HepG2 (cell line): ENCODE data around the gene RIN3. TPM values are rescaled to one million over a fixed set of nuclear protein-coding genes. Genes with fewer than 3 reads are reported as not detected.

ENCODE experiments used
- ATAC-seq: fragments of 200-7000 bp; cut with Tn5 transposase; 3 replicates; pipeline ENCODE4 v1.9.1; 2020; ENCODE audit warnings: mild to moderate bottlenecking, moderate library complexity
- BruUV-seq: library from RNA; stranded (reverse); fragments of 400-500 nt; replicated peaks from 2 replicates; lab custom pipeline; 2021; lab: Mats Ljungman, UMichigan
- CTCF ChIA-PET: fragments of 300-600 bp; formaldehyde crosslinking; extraction: SDS; loops from one replicate; lab custom pipeline; 2021; ENCODE audit warnings: low total read pairs, inconsistent platforms, low intra/inter-chr PET ratio; lab: Yijun Ruan, JAX
- POLR2A ChIA-PET: fragments of 350-600 bp; sonication (Branson Sonifier 250); formaldehyde crosslinking; loops from one replicate; lab custom pipeline; 2020; ENCODE audit warnings: antibody characterized with exemption, inconsistent platforms; lab: Yijun Ruan, JAX
- DNase-seq: peaks from one replicate; pipeline ENCODE4 v3.0.0-alpha.2; 2015; ENCODE audit warnings: low spot score
- FAIRE-seq: peaks from 3 replicates; lab custom pipeline; 2011; peaks lifted over from hg19 to GRCh38; lab: Jason Lieb, UNC
- H2AFZ ChIP-seq: one replicate; pipeline ENCODE4 v1.6.1; 2011; ENCODE audit warnings: low read length, inconsistent platforms
- H3K27ac ChIP-seq: fragments of 300-600 bp; 3 replicates; pipeline ENCODE4 v1.8.0; 2011; ENCODE audit warnings: mixed run types, mild to moderate bottlenecking, mixed read lengths, low read length, inconsistent platforms; ENCODE audit not compliant: insufficient read depth; ENCODE audit errors: extremely low read length
- H3K27me3 ChIP-seq, 2 experiments: fragments of 200-600 bp in 1 of 2; 2 replicates in 1 of 2; 3 replicates in 1 of 2; pipeline versions ENCODE4 v1.6.0 to v1.8.0; 2011; ENCODE audit warnings: low read length in 2 of 2, mild to moderate bottlenecking in 2 of 2, moderate library complexity in 2 of 2, inconsistent platforms in 1 of 2; ENCODE audit not compliant: insufficient read depth in 2 of 2, control insufficient read depth in 1 of 2
- H3K36me3 ChIP-seq, 2 experiments: fragments of 200-600 bp in 1 of 2; replicated peaks in 1 of 2; 2 replicates in 1 of 2; 3 replicates in 1 of 2; pipeline versions ENCODE4 v1.5.1 to v1.8.0; 2011; ENCODE audit warnings: low read length in 2 of 2, inconsistent platforms in 1 of 2; ENCODE audit not compliant: insufficient read depth in 2 of 2, control insufficient read depth in 1 of 2
- H3K4me1 ChIP-seq: 2 replicates; pipeline ENCODE4 v1.5.1; 2012; ENCODE audit warnings: low read length, inconsistent platforms; ENCODE audit not compliant: insufficient read depth
- H3K4me2 ChIP-seq: 2 replicates; pipeline ENCODE4 v1.6.0; 2011; ENCODE audit warnings: low read depth, low read length, inconsistent platforms
- H3K4me3 ChIP-seq, 3 experiments: fragments of 200-600 bp in 1 of 3; sonication (generic), shearing (Covaris generic) in 1 of 3; replicated peaks in 1 of 3; 2 replicates each; pipeline ENCODE4 v1.5.1; 2011 to 2016; ENCODE audit warnings: low read length in 3 of 3, inconsistent platforms in 2 of 3, low read depth in 2 of 3, mild to moderate bottlenecking in 2 of 3, control low read depth in 1 of 3, mixed read lengths in 1 of 3; ENCODE audit not compliant: insufficient read depth in 1 of 3
- H3K79me2 ChIP-seq: one replicate; pipeline ENCODE4 v1.6.1; 2011; ENCODE audit warnings: low read length, inconsistent platforms; ENCODE audit not compliant: insufficient read depth
- H3K9ac ChIP-seq: 2 replicates; pipeline ENCODE4 v1.6.0; 2011; ENCODE audit warnings: mild to moderate bottlenecking, low read depth, low read length, inconsistent platforms; ENCODE audit not compliant: insufficient read depth
- H3K9me3 ChIP-seq: 2 replicates; pipeline ENCODE4 v1.5.1; 2012; ENCODE audit warnings: mild to moderate bottlenecking, low read length
- H4K20me1 ChIP-seq: 2 replicates; pipeline ENCODE4 v1.6.0; 2011; ENCODE audit warnings: inconsistent platforms, mild to moderate bottlenecking, low read length, moderate library complexity; ENCODE audit not compliant: insufficient read depth
- HMGA1 ChIP-seq: sonication (generic); formaldehyde crosslinking; conservative IDR thresholded peaks from 2 replicates; pipeline ENCODE4 v1.4.0; 2020; ENCODE audit warnings: missing genetic modification reagents
- ISL2 ChIP-seq: sonication (generic); formaldehyde crosslinking; IDR thresholded peaks from 2 replicates; pipeline ENCODE4 v1.5.0; 2020; ENCODE audit warnings: missing genetic modification reagents
- KLF12 ChIP-seq: sonication (generic); formaldehyde crosslinking; IDR thresholded peaks from 2 replicates; pipeline ENCODE4 v1.4.0; 2020; ENCODE audit warnings: missing genetic modification reagents, borderline replicate concordance
- RARG ChIP-seq: sonication (generic); formaldehyde crosslinking; IDR thresholded peaks from 2 replicates; pipeline ENCODE4 v1.4.0; 2020; ENCODE audit warnings: low read depth, mild to moderate bottlenecking, missing genetic modification reagents
- RORA ChIP-seq: sonication (generic); formaldehyde crosslinking; IDR thresholded peaks from 2 replicates; pipeline ENCODE4 v1.5.0; 2020; ENCODE audit warnings: mild to moderate bottlenecking, missing genetic modification reagents, moderate library complexity
- SOX5 ChIP-seq: IDR thresholded peaks from 2 replicates; pipeline ENCODE4 v1.6.1; 2016; ENCODE audit warnings: borderline replicate concordance
- SRF ChIP-seq: IDR thresholded peaks from 2 replicates; pipeline ENCODE4 v1.6.1; 2011; ENCODE audit warnings: mild to moderate bottlenecking, low read depth, low read length, moderate library complexity
- TAF15 ChIP-seq: fragments of 200-400 bp; formaldehyde crosslinking; IDR thresholded peaks from one replicate; pipeline ENCODE4 v1.6.1; 2018; ENCODE audit warnings: mild to moderate bottlenecking, low read depth, low read length; ENCODE audit not compliant: poor library complexity, severe bottlenecking
- YY1 ChIP-seq: IDR thresholded peaks from 2 replicates; pipeline ENCODE4 v1.6.1; 2011; ENCODE audit warnings: low read length, low read depth, moderate library complexity, mild to moderate bottlenecking; ENCODE audit not compliant: insufficient read depth, insufficient replicate concordance
- ZBTB34 ChIP-seq: sonication (generic); formaldehyde crosslinking; IDR thresholded peaks from 2 replicates; pipeline ENCODE4 v1.8.0; 2022; ENCODE audit warnings: mild to moderate bottlenecking, missing genetic modification reagents
- WGBS: methylation state at CpG from one replicate; pipeline ENCODE4 v1.1.6; 2017; ENCODE audit warnings: low lambda C conversion rate; 5-methylcytosine and 5-hydroxymethylcytosine counted together
- in situ Hi-C: cut with HindIII; loops from 2 replicates; pipeline ENCODE4 v1.10.0; 2017; ENCODE audit warnings: low pct_unique_long_range_greater_than_20kb; ENCODE audit not compliant: extremely low pct_ligation_motif_present
- intact Hi-C: fragments of 100-400 bp; cut with micrococcal nuclease; formaldehyde crosslinking; loops from one replicate; pipeline ENCODE4 v1.10.0; 2022; ENCODE audit not compliant: unreplicated experiment
- polyA plus RNA-seq, 8 experiments: library from polyadenylated mRNA; depleted of rRNA in 3 of 8; stranded (reverse) in 7 of 8; unstranded in 1 of 8; fragments of >200 nt; fragmentation: Illumina TruSeq in 4 of 8; extraction: Trizol in 4 of 8; gene quantifications; 2 replicates each; pipeline versions ENCODE4 v1.2.1 to v1.2.3, GENCODE V29; 2011 to 2016; ENCODE audit warnings: low read depth in 4 of 8, missing spikeins in 1 of 8, mixed read lengths in 1 of 8; ENCODE audit not compliant: insufficient read depth in 1 of 8
- total RNA-seq, 5 experiments: library from RNA; depleted of rRNA; stranded (reverse); fragments of >200 nt; fragmentation: Illumina TruSeq; extraction: Trizol; gene quantifications; 2 replicates each; pipeline ENCODE4 v1.2.3, GENCODE V29; 2016; ENCODE audit warnings: low read depth in 1 of 5

RIN3 gene
- total and polyA plus RNA-seq, 2 of the 13 experiments (the other 11 are each of a cell fraction or from before 2014, with no cell fraction given) = 2.3 to 3.6 TPM

- ChIA-PET CTCF (no interaction called here), POLR2A (no interaction called here)
- no peak overlapping the region for H3K9ac ChIP-seq
- intact Hi-C loops = no loop called here
- H2AFZ ChIP-seq = no peak overlapping the region
- TF ChIP-seq ZBTB34 = no peak
- TF ChIP-seq RARG (CRISPR knock-in tag) = no peak
- in situ Hi-C loops = no loop called here
- H3K27me3 ChIP-seq = no peaks in the 10 kb centered on the region
- no peak overlapping the region for H3K27ac ChIP-seq
- H3K4me3 ChIP-seq = no peak overlapping the region
- no TSS peak for BruUV-seq
- no peak for DNase-seq
- no peaks in the 10 kb centered on the region; a peak in 2 of 5 replicates for H3K36me3 ChIP-seq
- no peak for FAIRE-seq
- H3K79me2 ChIP-seq = peaks cover 21% of the 10 kb centered on the region
- no peaks in the 10 kb centered on the region for H4K20me1 ChIP-seq
- no peak for ATAC-seq
- 100% methylated on average over 1 of the region's 4 CpGs for WGBS
- H3K4me1 ChIP-seq = peaks cover 32% of the 10 kb centered on the region
- no peaks in the 10 kb centered on the region for H3K9me3 ChIP-seq
- no peak overlapping the region for H3K4me2 ChIP-seq
These were observed 2.9 kb downstream of the RIN3 start for GRCh38 chr14:92516344-92516965.

GRCh38 chr14:92516966-92517506, 3.5 kb downstream of the RIN3 start:
- ATAC-seq (no peak), FAIRE-seq (no peak), DNase-seq (no peak)
- Histone ChIP-seq H3K9me3 (no peaks in the 10 kb centered on the region), H3K4me1 (peaks cover 27% of the 10 kb centered on the region), H3K79me2 (peaks cover 21% of the 10 kb centered on the region), H2AFZ (no peak overlapping the region), H3K27me3 (no peaks in the 10 kb centered on the region), H3K4me2 (no peak overlapping the region), H3K9ac (no peak overlapping the region), H3K4me3 (no peak overlapping the region), H3K27ac (no peak overlapping the region), H3K36me3 (no peaks in the 10 kb centered on the region; a peak in 2 of 5 replicates), H4K20me1 (no peaks in the 10 kb centered on the region)
- in situ Hi-C loops = no loop called here
- WGBS = 98% methylated on average over 5 of the region's 5 CpGs
- TF ChIP-seq TAF15 (no peak), YY1 (no peak), SOX5 (CRISPR knock-in tag) (no peak), HMGA1 (CRISPR knock-in tag) (no peak), RORA (CRISPR knock-in tag) (no peak), KLF12 (no peak), ISL2 (CRISPR knock-in tag) (no peak), SRF (no peak)
- POLR2A ChIA-PET = no interaction called here
- no TSS peak for BruUV-seq
- intact Hi-C loops = no loop called here
- CTCF ChIA-PET = no interaction called here
